T-helper 2 cell treated with Interferon-gamma antibody and Interleukin-4, amounts not matched to agents 5 μg/mL and 100 μg/mL, for 36 hours (primary cell): ENCODE results near the gene NOXO1.

Experiments
- DNase-seq: peaks from one replicate; pipeline ENCODE4 v3.0.0; 2021; ENCODE audit warnings: low spot score
- H3K27ac Mint-ChIP-seq: one replicate; pipeline ENCODE4 v1.8.0; 2021; ENCODE audit warnings: mild to moderate bottlenecking, mixed read lengths
- H3K27me3 Mint-ChIP-seq: one replicate; pipeline ENCODE4 v1.8.0; 2021; ENCODE audit warnings: low read depth, mixed read lengths
- H3K36me3 Mint-ChIP-seq: one replicate; pipeline ENCODE4 v1.8.0; 2021; ENCODE audit warnings: low read depth, mixed read lengths
- H3K4me1 Mint-ChIP-seq: one replicate; pipeline ENCODE4 v1.8.0; 2021; ENCODE audit warnings: low read depth, mixed read lengths
- H3K4me3 Mint-ChIP-seq: one replicate; pipeline ENCODE4 v1.8.0; 2022; ENCODE audit warnings: mild to moderate bottlenecking, moderate library complexity, mixed read lengths
- H3K9me3 Mint-ChIP-seq: one replicate; pipeline ENCODE4 v1.8.0; 2021; ENCODE audit warnings: mixed read lengths

The NOXO1 gene

GRCh38 chr16:1930338-1930720, 50.9 kb downstream of the NOXO1 start:
- H3K27me3 Mint-ChIP-seq: peaks cover 3% of the 10 kb centered on the region
- no peak overlapping the region for H3K4me3 Mint-ChIP-seq
- H3K9me3 Mint-ChIP-seq: no peaks in the 10 kb centered on the region
- no peak overlapping the region for H3K27ac Mint-ChIP-seq
- no peaks in the 10 kb centered on the region for H3K36me3 Mint-ChIP-seq
- DNase-seq: no peak
- peaks cover 2% of the 10 kb centered on the region for H3K4me1 Mint-ChIP-seq

DNA sequence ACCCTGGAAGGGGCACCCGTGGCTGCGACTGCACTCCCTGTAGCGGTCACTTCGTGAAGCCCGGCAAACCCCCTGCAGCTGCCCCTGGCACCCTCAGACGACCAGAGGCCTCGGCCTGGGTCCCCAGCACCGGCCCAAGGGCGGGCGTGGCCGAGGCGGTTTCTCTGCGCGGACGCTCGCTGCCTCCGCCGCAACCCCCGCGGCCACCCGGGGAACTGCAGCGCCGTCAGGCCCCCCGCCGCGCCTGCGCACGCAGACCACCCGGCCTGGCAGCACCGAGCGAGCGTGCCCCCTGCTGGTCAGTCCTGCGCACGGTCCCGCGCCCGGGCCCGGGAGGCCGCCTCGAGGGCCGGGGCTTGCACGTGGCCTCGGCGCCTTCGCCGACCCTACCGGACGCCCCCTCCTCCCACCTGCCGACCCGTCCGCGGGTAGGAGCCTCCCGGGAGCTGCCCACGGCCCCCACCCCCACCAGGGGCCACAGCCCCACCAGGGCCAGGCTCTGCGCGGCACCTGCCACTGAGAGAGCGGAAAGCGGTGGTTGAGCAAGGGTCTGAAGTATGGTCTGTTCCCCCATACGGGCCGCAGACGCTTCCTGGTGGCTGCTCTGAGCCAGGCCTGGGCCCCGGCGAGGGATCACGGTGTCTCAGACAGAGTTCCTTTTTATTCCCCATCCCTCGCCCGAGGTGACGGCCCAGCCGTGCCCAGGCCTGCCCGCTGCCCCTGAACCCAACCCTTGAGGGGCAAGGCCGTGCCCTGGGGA, 51.5 kb downstream of the NOXO1 start:
- Mint-ChIP-seq H3K27me3 (peaks cover 5% of the 10 kb centered on the region), H3K4me3 (no peak overlapping the region), H3K27ac (no peak overlapping the region), H3K36me3 (no peaks in the 10 kb centered on the region), H3K4me1 (peaks cover 2% of the 10 kb centered on the region), H3K9me3 (no peaks in the 10 kb centered on the region)
- DNase-seq: peak; percentile 93

DNA sequence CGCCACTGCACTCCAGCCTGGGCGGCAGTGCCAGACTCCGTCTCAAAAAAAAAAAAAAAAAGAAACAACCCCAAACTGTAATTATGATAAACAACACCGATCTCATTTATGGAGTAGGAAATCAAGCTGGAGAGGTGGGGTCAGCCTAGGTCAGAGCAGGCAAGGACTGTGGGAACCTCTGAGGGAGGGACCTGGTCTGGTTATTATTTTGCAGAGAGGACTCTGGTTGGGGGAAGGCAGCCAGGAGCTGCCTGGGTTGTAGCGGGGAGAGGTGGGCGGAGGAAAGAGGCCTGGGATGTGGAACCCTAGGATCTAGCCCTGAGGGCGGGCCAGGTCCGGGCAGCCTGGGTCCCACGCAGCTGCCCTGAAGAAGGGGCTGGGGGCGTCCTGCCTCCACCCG, 52.2 kb downstream of the NOXO1 start:
- H3K36me3 Mint-ChIP-seq: no peaks in the 10 kb centered on the region
- DNase-seq: no peak
- peak overlapping the region; percentile 74 for H3K4me3 Mint-ChIP-seq
- H3K4me1 Mint-ChIP-seq: peaks cover 2% of the 10 kb centered on the region
- peak overlapping the region; percentile 63 for H3K27ac Mint-ChIP-seq
- H3K27me3 Mint-ChIP-seq: peaks cover 8% of the 10 kb centered on the region
- H3K9me3 Mint-ChIP-seq: no peaks in the 10 kb centered on the region
